ENCODE data around the gene CCNF. TPM values are rescaled to one million over a fixed set of nuclear protein-coding genes. Genes with fewer than 3 reads are reported as not detected.

The CCNF gene
- total and polyA plus RNA-seq, 10 of the 15 experiments (the other 5 are each of a cell fraction or from before 2014, with no cell fraction given): 4.0 to 63.2 (median 27.5) TPM

- ChIA-PET POLR2A (interaction anchor here (1.4 kb wide), 1 partner anchor 64 kb away, joined by 3 read pairs; no protein-coding TSS in a partner anchor), CTCF (interaction anchor here (0.6 to 2.2 kb wide), 2 partner anchors 8 to 74 kb away, joined by 3 to 5 read pairs; no protein-coding TSS in a partner anchor), SMC1A (ENCODE audit: uncharacterized antibody, unreplicated experiment) (no interaction called here), RAD21 (ENCODE audit: unreplicated experiment) (interaction anchor here (1.5 to 2.4 kb wide), 2 partner anchors 14 to 27 kb away, joined by 5 to 8 read pairs; partner anchors contain the start of gene TBC1D24)
- 79% methylated on average over 13 of the region's 13 CpGs for WGBS (ENCODE audit: insufficient coverage, insufficient replicate concordance, low lambda C conversion rate, missing lambda C conversion rate)
- FAIRE-seq (no peak), ATAC-seq (no peak), DNase-seq (ENCODE audit: low read depth, low spot score) (no peak)
- Histone ChIP-seq H4K20me1 (ENCODE audit: control insufficient read depth, insufficient read depth) (no peaks in the 10 kb centered on the region), H3K27me3 (replicated peaks in 1 of 2; ENCODE audit: control insufficient read depth in 2 of 2, insufficient read depth in 2 of 2, low read length in 1 of 2) (no peaks in the 10 kb centered on the region), H3K27ac (ENCODE audit: control insufficient read depth, insufficient read depth) (no peak overlapping the region), H3K9ac (ENCODE audit: control insufficient read depth, insufficient read depth, low read length) (peak overlapping the region; percentile 58), H3K36me3 (ENCODE audit: control insufficient read depth in 2 of 2, insufficient read depth in 2 of 2, low read length in 1 of 2) (peaks cover 5 to 13% of the 10 kb centered on the region in 2 experiments; a peak in 3 of 4 replicates), H3K4me1 (ENCODE audit: control insufficient read depth, insufficient read depth, low read length) (peaks cover 8% of the 10 kb centered on the region; the same call in 1 of the 2 replicates), H3K9me3 (replicated peaks; ENCODE audit: control insufficient read depth, insufficient read depth, low read length) (no peaks in the 10 kb centered on the region), H3K79me2 (ENCODE audit: control insufficient read depth, insufficient read depth, low read length) (peaks cover 6% of the 10 kb centered on the region), H2AFZ (ENCODE audit: control insufficient read depth, low read depth, low read length) (no peak overlapping the region), H3K4me2 (ENCODE audit: control insufficient read depth, insufficient read depth) (peak overlapping the region; percentile 96), H3K4me3 (peak overlapping the region; percentile 73)
- TF ChIP-seq PAX5 (IDR thresholded peaks at IDR 0.05; ENCODE audit: borderline replicate concordance, low read depth, low read length): no peak
- no peak for TF ChIP-seq MTA3 (IDR thresholded peaks at IDR 0.05; ENCODE audit: borderline replicate concordance, low read length)
- TF ChIP-seq SREBF2 (IDR thresholded peaks at IDR 0.05; ENCODE audit: low read length): no peak
- TF ChIP-seq NFYB (IDR thresholded peaks at IDR 0.05; ENCODE audit: insufficient read depth, low read depth, low read length): no peak
- no peak for TF ChIP-seq NR2C1 (IDR thresholded peaks at IDR 0.05)
- TF ChIP-seq ZNF217 (IDR thresholded peaks at IDR 0.05): no peak
- no peak for TF ChIP-seq IKZF1 (conservative IDR thresholded peaks at IDR 0.05)
- no peak for TF ChIP-seq FOXM1 (IDR thresholded peaks at IDR 0.05; ENCODE audit: low read depth, low read length)
- TF ChIP-seq GATAD2B (conservative IDR thresholded peaks at IDR 0.05; ENCODE audit: low read depth): no peak
- TF ChIP-seq CREB1 (IDR thresholded peaks at IDR 0.05; ENCODE audit: low read depth): no peak
- TF ChIP-seq E2F8 (IDR thresholded peaks at IDR 0.05; ENCODE audit: low read depth, partially characterized antibody): no peak
- TF ChIP-seq SMC3 (IDR thresholded peaks at IDR 0.05; ENCODE audit: borderline replicate concordance, low read length): no peak
- no peak for TF ChIP-seq IRF4 (IDR thresholded peaks at IDR 0.05; ENCODE audit: low read depth, low read length)
- TF ChIP-seq HDAC6 (IDR thresholded peaks at IDR 0.05; ENCODE audit: unreplicated experiment): no peak
- no peak for TF ChIP-seq MTA2 (IDR thresholded peaks at IDR 0.05; ENCODE audit: low read depth)
- no peak for TF ChIP-seq SUPT20H (IDR thresholded peaks at IDR 0.05; ENCODE audit: borderline replicate concordance, control insufficient read depth, low read depth, low read length)
- TF ChIP-seq RAD21 (IDR thresholded peaks at IDR 0.05; ENCODE audit: insufficient read depth, low read depth, low read length): no peak
- TF ChIP-seq POLR2AphosphoS2 (IDR thresholded peaks at IDR 0.05; ENCODE audit: low read depth, low read length): no peak
- in situ Hi-C loops (cut with MboI) (no loop called here), intact Hi-C loops (cut with micrococcal nuclease; ENCODE audit: unreplicated experiment) (no loop called here)
- no TSS peak for BruUV-seq (replicated peaks)
Measured at GRCh38 chr16:2460916-2461315, 31.7 kb downstream of the CCNF start.
